ENCODE data around the gene RND1. TPM values are rescaled to one million over a fixed set of nuclear protein-coding genes. Genes with fewer than 3 reads are reported as not detected.

Gene RND1
- total RNA-seq, 4 donors from 2014 or later: 1.1 to 19.1 (median 3.3) TPM; not detected in 1

DNA sequence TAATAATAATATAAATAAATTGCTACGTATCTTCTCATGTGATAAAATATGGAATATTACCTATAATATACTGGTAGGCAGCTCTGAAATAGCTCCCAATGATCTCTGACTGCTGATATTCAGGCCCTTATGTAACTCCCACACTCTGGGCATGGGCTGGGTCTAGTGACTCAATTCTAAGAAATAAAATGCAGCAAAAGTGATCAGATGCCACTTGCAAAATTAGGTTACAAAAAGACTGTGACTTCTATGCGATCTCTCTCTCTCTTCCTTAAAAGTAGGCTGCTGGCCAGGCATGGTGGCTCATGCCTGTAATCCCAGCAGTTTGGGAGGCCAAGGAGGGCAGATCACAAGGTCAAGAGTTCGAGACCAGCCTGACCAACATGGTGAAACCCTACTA, 57.7 kb downstream of the RND1 start:
- intact Hi-C loops (cut with DNase I; ENCODE audit: low total_unique reads) (no loop called here), in situ Hi-C loops (cut with MboI; ENCODE audit: low pct_ligation_motif_present in 1 of 4, low pct_unique_long_range_greater_than_20kb in 1 of 4, low sequenced_read_pairs in 3 of 4) (no loop called here)
- no peak overlapping the region for H3K4me3 ChIP-seq
- DNase-seq: no peak
- no peaks in the 10 kb centered on the region for H3K36me3 ChIP-seq
- 83 to 93% methylated on average over 1 to 3 of the region's 3 CpGs for WGBS, 2 donors (ENCODE audit: low coverage in 1 of 2)
- no peak overlapping the region for H3K27ac ChIP-seq
- no peak for TF ChIP-seq POLR2A (IDR thresholded peaks at IDR 0.05)
- TF ChIP-seq, protein P1, sequence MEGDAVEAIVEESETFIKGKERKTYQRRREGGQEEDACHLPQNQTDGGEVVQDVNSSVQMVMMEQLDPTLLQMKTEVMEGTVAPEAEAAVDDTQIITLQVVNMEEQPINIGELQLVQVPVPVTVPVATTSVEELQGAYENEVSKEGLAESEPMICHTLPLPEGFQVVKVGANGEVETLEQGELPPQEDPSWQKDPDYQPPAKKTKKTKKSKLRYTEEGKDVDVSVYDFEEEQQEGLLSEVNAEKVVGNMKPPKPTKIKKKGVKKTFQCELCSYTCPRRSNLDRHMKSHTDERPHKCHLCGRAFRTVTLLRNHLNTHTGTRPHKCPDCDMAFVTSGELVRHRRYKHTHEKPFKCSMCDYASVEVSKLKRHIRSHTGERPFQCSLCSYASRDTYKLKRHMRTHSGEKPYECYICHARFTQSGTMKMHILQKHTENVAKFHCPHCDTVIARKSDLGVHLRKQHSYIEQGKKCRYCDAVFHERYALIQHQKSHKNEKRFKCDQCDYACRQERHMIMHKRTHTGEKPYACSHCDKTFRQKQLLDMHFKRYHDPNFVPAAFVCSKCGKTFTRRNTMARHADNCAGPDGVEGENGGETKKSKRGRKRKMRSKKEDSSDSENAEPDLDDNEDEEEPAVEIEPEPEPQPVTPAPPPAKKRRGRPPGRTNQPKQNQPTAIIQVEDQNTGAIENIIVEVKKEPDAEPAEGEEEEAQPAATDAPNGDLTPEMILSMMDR (IDR thresholded peaks at IDR 0.05): no peak
- TF ChIP-seq EP300 (IDR thresholded peaks at IDR 0.05; ENCODE audit: low read depth): no peak
- no peak for TF ChIP-seq POLR2AphosphoS5 (IDR thresholded peaks at IDR 0.05)
- H3K27me3 ChIP-seq: no peaks in the 10 kb centered on the region
- peaks cover 0 to 19% (median 8%) of the 10 kb centered on the region in 4 donors for H3K4me1 ChIP-seq
- no peaks in the 10 kb centered on the region for H3K9me3 ChIP-seq

Small RNA genes within 50 kb of the gene (small RNA-seq; reads per million reads assigned to genes)
- 0 reads per million in 4 donors for gene AC073610.1
- gene RF00019: 0 reads per million in 4 donors
- 0 reads per million in 4 donors for gene RNU6-600P

Other genes starting within 250 kb of the RND1 start
- gene KANSL2, start 183.6 kb downstream of the RND1 start, total RNA-seq: 10 to 100 TPM; 12.7 to 80.8 (median 39.7) TPM
- 10 to 100 TPM in 3 of 4 donors, 1 to 10 TPM in 1; 10.0 to 29.4 (median 23.6) TPM for gene CCNT1, start 149.2 kb downstream of the RND1 start, total RNA-seq
- 100 to 1,000 TPM; 112 to 170 (median 115) TPM for gene ADCY6, start 76.8 kb downstream of the RND1 start, total RNA-seq
- 10 to 100 TPM; 20.6 to 53.5 (median 47.1) TPM for gene CACNB3, start 47.4 kb downstream of the RND1 start, total RNA-seq
- gene DDX23, start 13.7 kb downstream of the RND1 start, total RNA-seq: 100 to 1,000 TPM in 1 of 4 donors, 10 to 100 TPM in 3; 82.9 to 143 (median 83.9) TPM
- 10 to 100 TPM; 12.1 to 35.9 (median 20.9) TPM for gene FKBP11, start 59.6 kb upstream of the RND1 start, total RNA-seq
- 100 to 1,000 TPM in 2 of 4 donors, 10 to 100 TPM in 2; 30.8 to 117 (median 99.8) TPM for gene ARF3, start 91.6 kb upstream of the RND1 start, total RNA-seq
- 1 to 10 TPM in 1 of 4 donors, under 1 TPM in 1, not detected in 2; 0.41 to 1.4 TPM for gene WNT10B, start 105.9 kb upstream of the RND1 start, total RNA-seq
- not detected for gene WNT1, start 112.5 kb upstream of the RND1 start, total RNA-seq
- under 1 TPM in 2 of 4 donors, not detected in 2; 0.27 to 0.32 TPM for gene DDN, start 133.5 kb upstream of the RND1 start, total RNA-seq
- gene PRKAG1, start 152.9 kb upstream of the RND1 start, total RNA-seq: 10 to 100 TPM; 21.7 to 44.0 (median 42.3) TPM
- gene KMT2D, start 194.9 kb upstream of the RND1 start, total RNA-seq: 100 to 1,000 TPM in 1 of 4 donors, 10 to 100 TPM in 3; 50.0 to 351 (median 78.0) TPM
- not detected for gene RHEBL1, start 204.1 kb upstream of the RND1 start, total RNA-seq
- gene DHH, start 228.9 kb upstream of the RND1 start, total RNA-seq: under 1 TPM in 2 of 4 donors, not detected in 2; 0.27 to 0.32 TPM
- 100 to 1,000 TPM in 1 of 4 donors, 10 to 100 TPM in 3; 72.6 to 125 (median 82.1) TPM for gene LMBR1L, start 245.0 kb upstream of the RND1 start, total RNA-seq